Fibroblast of lung (primary cell): ENCODE results near the gene KLHL2. TPM values are rescaled to one million over a fixed set of nuclear protein-coding genes. Genes with fewer than 3 reads are reported as not detected.

ENCODE experiments used
- DNase-seq, 2 donors: peaks; one replicate each; pipeline versions ENCODE4 v3.0.0 to v3.0.0-alpha.2; 2010; ENCODE audit warnings: low read depth in 2 of 2
- H2AFZ ChIP-seq: 2 replicates; pipeline ENCODE4 v1.5.1; 2012; ENCODE audit warnings: low read length, control low read depth, inconsistent platforms
- H3K27ac ChIP-seq: 2 replicates; pipeline ENCODE4 v1.5.1; 2011; ENCODE audit warnings: low read length, control low read depth; ENCODE audit not compliant: insufficient read depth
- H3K27me3 ChIP-seq: 2 replicates; pipeline ENCODE4 v1.5.1; 2011; ENCODE audit warnings: mild to moderate bottlenecking, low read length; ENCODE audit not compliant: control insufficient read depth, insufficient read depth
- H3K36me3 ChIP-seq: 2 replicates; pipeline ENCODE4 v1.5.1; 2011; ENCODE audit warnings: low read length; ENCODE audit not compliant: control insufficient read depth, insufficient read depth
- H3K4me1 ChIP-seq: 2 replicates; pipeline ENCODE4 v1.5.1; 2011; ENCODE audit warnings: low read length; ENCODE audit not compliant: control insufficient read depth, insufficient read depth; ENCODE audit errors: extremely low read depth
- H3K4me2 ChIP-seq: 2 replicates; pipeline ENCODE4 v1.5.1; 2011; ENCODE audit warnings: low read length, control low read depth; ENCODE audit not compliant: insufficient read depth; ENCODE audit errors: extremely low read depth
- H3K4me3 ChIP-seq, 4 experiments: fragments of 200-600 bp in 1 of 4; sonication (generic) in 1 of 4; replicated peaks in 1 of 4; 2 replicates each; pipeline ENCODE4 v1.5.1; 2011 to 2016; ENCODE audit warnings: low read length in 4 of 4, low read depth in 3 of 4, mild to moderate bottlenecking in 3 of 4, control low read depth in 2 of 4, inconsistent platforms in 1 of 4, mixed read lengths in 1 of 4; ENCODE audit not compliant: insufficient read depth in 1 of 4; ENCODE audit errors: control extremely low read depth in 1 of 4
- H3K79me2 ChIP-seq: 2 replicates; pipeline ENCODE4 v1.5.1; 2012; ENCODE audit warnings: mild to moderate bottlenecking, low read length, inconsistent platforms; ENCODE audit not compliant: control insufficient read depth, insufficient read depth
- H3K9ac ChIP-seq: 2 replicates; pipeline ENCODE4 v1.5.1; 2011; ENCODE audit warnings: mild to moderate bottlenecking, low read length, control low read depth; ENCODE audit not compliant: insufficient read depth
- H3K9me3 ChIP-seq: 2 replicates; pipeline ENCODE4 v1.5.1; 2012; ENCODE audit warnings: low read depth, low read length; ENCODE audit not compliant: control insufficient read depth, insufficient read depth
- H4K20me1 ChIP-seq: 2 replicates; pipeline ENCODE4 v1.5.1; 2011; ENCODE audit warnings: low read length; ENCODE audit not compliant: control insufficient read depth, insufficient read depth; ENCODE audit errors: extremely low read depth
- EZH2 ChIP-seq: IDR thresholded peaks from 2 replicates; pipeline ENCODE4 v1.5.1; 2012; ENCODE audit warnings: low read length, control low read depth, mild to moderate bottlenecking; ENCODE audit errors: missing control alignments
- polyA plus RNA-seq, 2 donors: library from polyadenylated mRNA; depleted of rRNA in 1 of 2; stranded (reverse) in 1 of 2; unstranded in 1 of 2; fragments of >200 nt; gene quantifications; 2 replicates each; pipeline ENCODE4 v1.2.1, GENCODE V29; 2011 to 2012; ENCODE audit warnings: missing spikeins in 1 of 2
- total RNA-seq: library from RNA; depleted of rRNA; stranded (reverse); fragments of >200 nt; gene quantifications from 2 replicates; pipeline ENCODE4 v1.2.1, GENCODE V29; 2014
- TF ChIP-seq, protein P1 (sequence below), 2 donors: IDR thresholded peaks in 1 of 2; conservative IDR thresholded peaks in 1 of 2; 1 replicate in 1 of 2; 2 replicates in 1 of 2; pipeline ENCODE4 v1.5.1; 2011 to 2012; ENCODE audit warnings: low read length in 2 of 2, control low read depth in 1 of 2, inconsistent platforms in 1 of 2, low read depth in 1 of 2, mild to moderate bottlenecking in 1 of 2

Gene KLHL2
- total and polyA plus RNA-seq, 2 donors (not counting 1 experiment from before 2014, with no cell fraction given): 14.5 to 26.1 TPM

DNA sequence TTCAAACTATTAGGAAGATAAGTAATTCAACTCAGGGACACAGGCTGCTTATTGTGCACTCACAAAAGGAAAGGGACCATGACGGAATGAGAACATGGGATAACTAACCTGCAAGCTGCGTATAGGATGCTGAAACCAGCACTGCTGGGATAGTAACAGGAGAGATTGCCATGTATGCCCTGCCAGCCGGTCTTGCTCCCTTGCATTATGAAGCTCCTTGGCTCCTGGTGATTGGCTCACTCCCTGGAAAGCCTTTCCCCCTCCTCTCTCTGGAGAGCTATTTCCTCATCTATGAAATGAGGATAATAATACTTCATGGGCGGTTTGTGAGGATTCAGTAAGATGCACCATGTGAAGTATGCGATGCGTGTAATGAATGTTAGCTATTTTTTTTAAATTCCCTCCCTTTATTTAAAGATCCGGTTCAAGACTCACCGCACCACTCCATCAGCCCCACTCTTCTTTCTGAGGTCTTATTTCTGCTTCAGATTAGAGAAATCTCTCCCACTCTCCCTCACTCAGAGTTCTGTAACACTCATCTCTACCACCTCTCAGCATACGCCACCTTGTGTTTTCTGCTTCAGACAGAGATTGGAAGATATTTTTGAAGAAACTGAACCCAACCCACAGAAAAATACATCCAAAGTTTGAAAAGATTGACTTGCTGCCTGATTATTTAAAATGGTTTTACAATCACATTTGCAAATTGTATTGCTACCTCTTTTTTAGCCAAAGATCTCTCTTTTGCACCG lies 138.5 kb downstream of the KLHL2 start:
- no peak for DNase-seq
- no peaks in the 10 kb centered on the region for H3K9me3 ChIP-seq
- H3K36me3 ChIP-seq: peaks cover 2% of the 10 kb centered on the region
- H4K20me1 ChIP-seq: no peaks in the 10 kb centered on the region
- no peaks in the 10 kb centered on the region for H3K4me1 ChIP-seq
- H3K4me2 ChIP-seq: no peak overlapping the region
- H2AFZ ChIP-seq: no peak overlapping the region
- no peaks in the 10 kb centered on the region for H3K79me2 ChIP-seq
- no peak overlapping the region for H3K4me3 ChIP-seq
- H3K27ac ChIP-seq: no peak overlapping the region
- no peak overlapping the region for H3K9ac ChIP-seq
- no peaks in the 10 kb centered on the region for H3K27me3 ChIP-seq
- TF ChIP-seq, protein P1, sequence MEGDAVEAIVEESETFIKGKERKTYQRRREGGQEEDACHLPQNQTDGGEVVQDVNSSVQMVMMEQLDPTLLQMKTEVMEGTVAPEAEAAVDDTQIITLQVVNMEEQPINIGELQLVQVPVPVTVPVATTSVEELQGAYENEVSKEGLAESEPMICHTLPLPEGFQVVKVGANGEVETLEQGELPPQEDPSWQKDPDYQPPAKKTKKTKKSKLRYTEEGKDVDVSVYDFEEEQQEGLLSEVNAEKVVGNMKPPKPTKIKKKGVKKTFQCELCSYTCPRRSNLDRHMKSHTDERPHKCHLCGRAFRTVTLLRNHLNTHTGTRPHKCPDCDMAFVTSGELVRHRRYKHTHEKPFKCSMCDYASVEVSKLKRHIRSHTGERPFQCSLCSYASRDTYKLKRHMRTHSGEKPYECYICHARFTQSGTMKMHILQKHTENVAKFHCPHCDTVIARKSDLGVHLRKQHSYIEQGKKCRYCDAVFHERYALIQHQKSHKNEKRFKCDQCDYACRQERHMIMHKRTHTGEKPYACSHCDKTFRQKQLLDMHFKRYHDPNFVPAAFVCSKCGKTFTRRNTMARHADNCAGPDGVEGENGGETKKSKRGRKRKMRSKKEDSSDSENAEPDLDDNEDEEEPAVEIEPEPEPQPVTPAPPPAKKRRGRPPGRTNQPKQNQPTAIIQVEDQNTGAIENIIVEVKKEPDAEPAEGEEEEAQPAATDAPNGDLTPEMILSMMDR (conservative IDR thresholded peaks at IDR 0.05 in 1 of 2, IDR thresholded peaks at IDR 0.05 in 1 of 2; ENCODE audit: low read depth in 1 of 2, low read length in 2 of 2): peak; percentile 11 to 28
- TF ChIP-seq EZH2: no peak

DNA sequence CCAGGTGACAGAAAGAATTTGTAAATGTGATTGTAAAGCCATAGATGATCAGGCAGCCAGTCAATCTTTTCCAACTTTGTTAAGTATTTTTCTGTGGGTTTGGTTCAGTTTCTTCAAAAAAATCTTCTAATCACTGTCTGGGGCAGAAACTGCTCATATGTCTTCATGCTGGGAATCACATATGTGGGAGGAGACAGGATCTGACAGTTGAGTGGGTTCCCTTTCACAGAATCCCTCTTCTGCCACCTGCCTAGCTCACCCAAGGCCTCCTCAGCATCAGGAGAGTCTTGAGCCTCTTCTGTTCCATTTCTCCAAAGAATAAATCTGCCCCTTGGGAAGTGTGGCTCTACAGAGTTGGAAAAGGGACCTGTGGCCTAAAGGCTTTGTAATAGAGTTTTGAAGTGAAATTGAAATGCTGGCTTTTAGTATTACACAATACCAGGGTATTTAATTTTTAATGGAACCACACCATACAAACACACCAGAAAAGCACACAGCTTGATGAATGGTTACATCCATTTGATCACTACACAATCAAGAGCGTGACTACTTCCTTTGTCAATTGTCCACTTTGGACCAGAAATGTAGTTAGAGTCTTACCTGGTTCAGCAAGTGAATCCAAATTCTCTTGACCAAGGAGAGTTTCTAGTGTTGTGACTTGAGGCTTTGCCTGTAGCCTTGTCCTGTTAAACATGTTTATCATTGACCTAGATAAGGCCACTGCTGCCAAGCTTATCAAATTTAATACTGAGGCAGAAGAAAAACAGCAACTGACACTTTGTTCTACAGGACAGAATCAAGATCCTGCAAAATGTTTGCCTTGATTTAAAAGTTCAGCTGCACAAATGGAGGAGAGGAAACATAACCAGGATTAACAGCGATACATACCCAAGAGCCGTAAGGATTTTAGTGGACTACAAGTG lies 140.5 kb downstream of the KLHL2 start:
- no peak overlapping the region for H3K9ac ChIP-seq
- H3K36me3 ChIP-seq: no peaks in the 10 kb centered on the region
- no peaks in the 10 kb centered on the region for H3K27me3 ChIP-seq
- H3K4me2 ChIP-seq: no peak overlapping the region
- TF ChIP-seq, protein P1 (conservative IDR thresholded peaks at IDR 0.05 in 1 of 2, IDR thresholded peaks at IDR 0.05 in 1 of 2; ENCODE audit: low read depth in 1 of 2, low read length in 2 of 2): no peak
- no peak for TF ChIP-seq EZH2
- no peak for DNase-seq
- no peaks in the 10 kb centered on the region for H3K4me1 ChIP-seq
- no peak overlapping the region for H3K4me3 ChIP-seq
- no peaks in the 10 kb centered on the region for H4K20me1 ChIP-seq
- H3K9me3 ChIP-seq: no peaks in the 10 kb centered on the region
- H2AFZ ChIP-seq: no peak overlapping the region
- no peak overlapping the region for H3K27ac ChIP-seq
- no peaks in the 10 kb centered on the region for H3K79me2 ChIP-seq
